GM12878 (cell line): Measurements from ENCODE around the gene MBOAT7. TPM values are rescaled to one million over a fixed set of nuclear protein-coding genes. Genes with fewer than 3 reads are reported as not detected.

ENCODE experiments used
- ASH2L ChIP-seq: fragments of 300-600, 200-600 bp; sonication (generic); IDR thresholded peaks from 2 replicates; pipeline ENCODE4 v1.6.1; 2017; ENCODE audit warnings: low read depth, mild to moderate bottlenecking, borderline replicate concordance
- BHLHE40 ChIP-seq, 2 experiments: fragments of 450-650 bp in 1 of 2; IDR thresholded peaks; 2 replicates each; pipeline ENCODE4 v1.6.1; 2011 to 2017; ENCODE audit warnings: low read depth in 2 of 2, borderline replicate concordance in 1 of 2, improper control_type of control experiment in 1 of 2, low read length in 1 of 2, mild to moderate bottlenecking in 1 of 2
- BMI1 ChIP-seq: fragments of 450-650 bp; IDR thresholded peaks from 2 replicates; pipeline ENCODE4 v1.6.1; 2016; ENCODE audit warnings: mild to moderate bottlenecking, moderate library complexity, borderline replicate concordance
- MTA2 ChIP-seq: fragments of 450-650 bp; IDR thresholded peaks from 2 replicates; pipeline ENCODE4 v1.6.1; 2016; ENCODE audit warnings: low read depth, mild to moderate bottlenecking, moderate library complexity
- NRF1 ChIP-seq: conservative IDR thresholded peaks from 2 replicates; pipeline ENCODE4 v1.6.1; 2011; ENCODE audit warnings: mild to moderate bottlenecking, low read depth, low read length, improper control_type of control experiment
- PAX5 ChIP-seq: IDR thresholded peaks from 2 replicates; pipeline ENCODE4 v1.6.1; 2011; ENCODE audit warnings: low read depth, low read length, borderline replicate concordance
- PKNOX1 ChIP-seq: fragments of 450-650 bp; IDR thresholded peaks from 2 replicates; pipeline ENCODE4 v1.6.1; 2016; ENCODE audit warnings: mild to moderate bottlenecking
- POLR2A ChIP-seq: IDR thresholded peaks from 2 replicates; pipeline ENCODE4 v1.6.1; 2011; ENCODE audit warnings: low read depth, mild to moderate bottlenecking, low read length
- POLR2AphosphoS2 ChIP-seq: IDR thresholded peaks from 2 replicates; pipeline ENCODE4 v1.6.1; 2011; ENCODE audit warnings: low read depth, mild to moderate bottlenecking, low read length, improper control_type of control experiment, moderate library complexity
- RFX5 ChIP-seq: IDR thresholded peaks from 2 replicates; pipeline ENCODE4 v1.6.1; 2011; ENCODE audit warnings: low read depth, low read length, improper control_type of control experiment
- SIN3A ChIP-seq: IDR thresholded peaks from 2 replicates; pipeline ENCODE4 v1.6.1; 2012; ENCODE audit warnings: low read depth, low read length, improper control_type of control experiment
- SP1 ChIP-seq: IDR thresholded peaks from one replicate; pipeline ENCODE4 v1.6.1; 2011; ENCODE audit warnings: low read depth, low read length
- SPI1 ChIP-seq: IDR thresholded peaks from 2 replicates; pipeline ENCODE4 v1.6.1; 2011; ENCODE audit warnings: low read depth, mild to moderate bottlenecking, low read length, moderate library complexity, borderline replicate concordance; ENCODE audit not compliant: insufficient read depth
- TCF3 ChIP-seq: IDR thresholded peaks from 2 replicates; pipeline ENCODE4 v1.6.1; 2012; ENCODE audit warnings: low read depth, mild to moderate bottlenecking, low read length, borderline replicate concordance; ENCODE audit not compliant: insufficient read depth
- ZNF207 ChIP-seq: fragments of 450-650 bp; IDR thresholded peaks from 2 replicates; pipeline ENCODE4 v1.6.1; 2014; ENCODE audit warnings: antibody characterized with exemption, mild to moderate bottlenecking, borderline replicate concordance
- ZNF622 ChIP-seq: fragments of 450-650 bp; IDR thresholded peaks from 2 replicates; pipeline ENCODE4 v1.6.1; 2017; ENCODE audit warnings: mild to moderate bottlenecking, inconsistent platforms
- polyA plus RNA-seq, 11 experiments: library from polyadenylated mRNA; depleted of rRNA in 4 of 11; unstranded in 6 of 11; stranded (reverse) in 5 of 11; fragments of >200 nt; fragmentation: Nextera tagmentation in 4 of 11; fragmentation: Illumina TruSeq in 1 of 11; extraction: Ambion mirVana in 4 of 11; extraction: Trizol in 1 of 11; gene quantifications; 1 replicate in 1 of 11; 2 replicates in 10 of 11; pipeline versions ENCODE4 v1.2.1 to v1.2.3, GENCODE V29; 2011 to 2016; ENCODE audit warnings: inconsistent platforms in 2 of 11, missing spikeins in 2 of 11, low read depth in 1 of 11
- total RNA-seq, 4 experiments: library from RNA; depleted of rRNA in 3 of 4; stranded (reverse); fragments of >200 nt in 3 of 4; fragmentation: Illumina TruSeq in 1 of 4; extraction: Trizol in 1 of 4; gene quantifications; 2 replicates each; pipeline versions ENCODE4 v1.2.1 to v1.2.3, GENCODE V29; 2013 to 2021
- TF ChIP-seq, protein P1 (sequence below): fragments of 450-650 bp; IDR thresholded peaks from 2 replicates; pipeline ENCODE4 v1.6.1; 2017; ENCODE audit warnings: mild to moderate bottlenecking, moderate library complexity
- TF ChIP-seq, protein P2 (sequence below): fragments of 150-350 bp; IDR thresholded peaks from 2 replicates; pipeline ENCODE4 v1.6.1; 2014; ENCODE audit warnings: mild to moderate bottlenecking, low read depth, low read length
- TF ChIP-seq, protein P3 (sequence below): fragments of 450-650 bp; IDR thresholded peaks from 2 replicates; pipeline ENCODE4 v1.6.1; 2018; ENCODE audit warnings: borderline replicate concordance, mild to moderate bottlenecking; ENCODE audit not compliant: partially characterized antibody

The MBOAT7 gene
- total and polyA plus RNA-seq, 10 of the 15 experiments (the other 5 are each of a cell fraction or from before 2014, with no cell fraction given): 0.69 to 44.5 (median 21.7) TPM

DNA sequence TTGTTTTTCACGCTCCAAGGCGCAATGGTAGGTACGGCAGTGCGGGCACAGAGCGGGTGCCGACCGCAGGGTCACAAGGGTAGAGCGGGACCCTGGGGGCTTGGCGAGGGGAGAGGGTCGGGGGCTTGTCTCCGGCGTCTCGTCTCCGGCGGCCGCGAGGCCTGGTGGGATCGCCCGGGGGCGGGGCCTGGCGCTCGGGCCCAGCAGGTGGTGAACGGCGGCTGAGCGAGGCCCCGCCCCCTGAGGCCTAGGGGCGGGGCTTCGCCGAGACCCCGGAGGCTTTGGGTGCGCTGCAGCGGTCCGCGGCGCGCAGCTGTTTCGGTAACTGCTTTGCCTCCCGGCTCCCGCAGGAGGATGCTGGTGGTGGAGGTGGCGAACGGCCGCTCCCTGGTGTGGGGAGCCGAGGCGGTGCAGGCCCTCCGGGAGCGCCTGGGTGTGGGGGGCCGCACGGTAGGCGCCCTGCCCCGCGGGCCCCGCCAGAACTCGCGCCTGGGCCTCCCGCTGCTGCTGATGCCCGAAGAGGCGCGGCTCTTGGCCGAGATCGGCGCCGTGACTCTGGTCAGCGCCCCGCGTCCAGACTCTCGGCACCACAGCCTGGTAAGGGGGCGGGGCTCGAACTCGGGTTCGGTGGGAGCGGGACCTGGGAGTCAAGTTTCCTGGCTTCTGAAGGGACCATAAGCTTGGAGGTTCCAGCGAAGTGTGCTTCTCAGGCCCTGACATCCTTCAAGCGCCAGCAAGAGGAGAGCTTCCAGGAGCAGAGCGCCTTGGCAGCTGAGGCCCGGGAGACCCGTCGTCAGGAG, 1.8 kb upstream of the MBOAT7 start, which contains the start of gene TSEN34 (continued):
- TF ChIP-seq SPI1: no peak
- peak; percentile 75; the same call in 1 of the 2 replicates for TF ChIP-seq TCF3
- no peak for TF ChIP-seq RFX5
- TF ChIP-seq PAX5: peak; percentile 66; the same call in 1 of the 2 replicates
- TF ChIP-seq POLR2AphosphoS2: no peak
- TF ChIP-seq, protein P1, sequence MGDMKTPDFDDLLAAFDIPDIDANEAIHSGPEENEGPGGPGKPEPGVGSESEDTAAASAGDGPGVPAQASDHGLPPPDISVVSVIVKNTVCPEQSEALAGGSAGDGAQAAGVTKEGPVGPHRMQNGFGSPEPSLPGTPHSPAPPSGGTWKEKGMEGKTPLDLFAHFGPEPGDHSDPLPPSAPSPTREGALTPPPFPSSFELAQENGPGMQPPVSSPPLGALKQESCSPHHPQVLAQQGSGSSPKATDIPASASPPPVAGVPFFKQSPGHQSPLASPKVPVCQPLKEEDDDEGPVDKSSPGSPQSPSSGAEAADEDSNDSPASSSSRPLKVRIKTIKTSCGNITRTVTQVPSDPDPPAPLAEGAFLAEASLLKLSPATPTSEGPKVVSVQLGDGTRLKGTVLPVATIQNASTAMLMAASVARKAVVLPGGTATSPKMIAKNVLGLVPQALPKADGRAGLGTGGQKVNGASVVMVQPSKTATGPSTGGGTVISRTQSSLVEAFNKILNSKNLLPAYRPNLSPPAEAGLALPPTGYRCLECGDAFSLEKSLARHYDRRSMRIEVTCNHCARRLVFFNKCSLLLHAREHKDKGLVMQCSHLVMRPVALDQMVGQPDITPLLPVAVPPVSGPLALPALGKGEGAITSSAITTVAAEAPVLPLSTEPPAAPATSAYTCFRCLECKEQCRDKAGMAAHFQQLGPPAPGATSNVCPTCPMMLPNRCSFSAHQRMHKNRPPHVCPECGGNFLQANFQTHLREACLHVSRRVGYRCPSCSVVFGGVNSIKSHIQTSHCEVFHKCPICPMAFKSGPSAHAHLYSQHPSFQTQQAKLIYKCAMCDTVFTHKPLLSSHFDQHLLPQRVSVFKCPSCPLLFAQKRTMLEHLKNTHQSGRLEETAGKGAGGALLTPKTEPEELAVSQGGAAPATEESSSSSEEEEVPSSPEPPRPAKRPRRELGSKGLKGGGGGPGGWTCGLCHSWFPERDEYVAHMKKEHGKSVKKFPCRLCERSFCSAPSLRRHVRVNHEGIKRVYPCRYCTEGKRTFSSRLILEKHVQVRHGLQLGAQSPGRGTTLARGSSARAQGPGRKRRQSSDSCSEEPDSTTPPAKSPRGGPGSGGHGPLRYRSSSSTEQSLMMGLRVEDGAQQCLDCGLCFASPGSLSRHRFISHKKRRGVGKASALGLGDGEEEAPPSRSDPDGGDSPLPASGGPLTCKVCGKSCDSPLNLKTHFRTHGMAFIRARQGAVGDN: no peak; the same call in 1 of the 2 replicates
- TF ChIP-seq ASH2L: peak; percentile 72; the same call in 1 of the 2 replicates
- TF ChIP-seq PKNOX1: no peak; the same call in 1 of the 2 replicates
- TF ChIP-seq BMI1: no peak
- peak in 1 of 2 experiments; percentile 69; a peak in 1 of 4 replicates for TF ChIP-seq BHLHE40 (IDR thresholded peaks at IDR 0.05; ENCODE audit: borderline replicate concordance in 1 of 2, low read depth in 2 of 2, low read length in 1 of 2)
- TF ChIP-seq POLR2A: peak; percentile 88
- peak; percentile 41 for TF ChIP-seq SP1
- no peak for TF ChIP-seq ZNF622
- no peak for TF ChIP-seq MTA2
- 0 out of 2 replicates have a peak, but pooled peaks have one; percentile 31 for TF ChIP-seq NRF1
- TF ChIP-seq, protein P2, sequence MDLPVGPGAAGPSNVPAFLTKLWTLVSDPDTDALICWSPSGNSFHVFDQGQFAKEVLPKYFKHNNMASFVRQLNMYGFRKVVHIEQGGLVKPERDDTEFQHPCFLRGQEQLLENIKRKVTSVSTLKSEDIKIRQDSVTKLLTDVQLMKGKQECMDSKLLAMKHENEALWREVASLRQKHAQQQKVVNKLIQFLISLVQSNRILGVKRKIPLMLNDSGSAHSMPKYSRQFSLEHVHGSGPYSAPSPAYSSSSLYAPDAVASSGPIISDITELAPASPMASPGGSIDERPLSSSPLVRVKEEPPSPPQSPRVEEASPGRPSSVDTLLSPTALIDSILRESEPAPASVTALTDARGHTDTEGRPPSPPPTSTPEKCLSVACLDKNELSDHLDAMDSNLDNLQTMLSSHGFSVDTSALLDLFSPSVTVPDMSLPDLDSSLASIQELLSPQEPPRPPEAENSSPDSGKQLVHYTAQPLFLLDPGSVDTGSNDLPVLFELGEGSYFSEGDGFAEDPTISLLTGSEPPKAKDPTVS: no peak
- peak; percentile 78 for TF ChIP-seq ZNF207
- TF ChIP-seq, protein P3, sequence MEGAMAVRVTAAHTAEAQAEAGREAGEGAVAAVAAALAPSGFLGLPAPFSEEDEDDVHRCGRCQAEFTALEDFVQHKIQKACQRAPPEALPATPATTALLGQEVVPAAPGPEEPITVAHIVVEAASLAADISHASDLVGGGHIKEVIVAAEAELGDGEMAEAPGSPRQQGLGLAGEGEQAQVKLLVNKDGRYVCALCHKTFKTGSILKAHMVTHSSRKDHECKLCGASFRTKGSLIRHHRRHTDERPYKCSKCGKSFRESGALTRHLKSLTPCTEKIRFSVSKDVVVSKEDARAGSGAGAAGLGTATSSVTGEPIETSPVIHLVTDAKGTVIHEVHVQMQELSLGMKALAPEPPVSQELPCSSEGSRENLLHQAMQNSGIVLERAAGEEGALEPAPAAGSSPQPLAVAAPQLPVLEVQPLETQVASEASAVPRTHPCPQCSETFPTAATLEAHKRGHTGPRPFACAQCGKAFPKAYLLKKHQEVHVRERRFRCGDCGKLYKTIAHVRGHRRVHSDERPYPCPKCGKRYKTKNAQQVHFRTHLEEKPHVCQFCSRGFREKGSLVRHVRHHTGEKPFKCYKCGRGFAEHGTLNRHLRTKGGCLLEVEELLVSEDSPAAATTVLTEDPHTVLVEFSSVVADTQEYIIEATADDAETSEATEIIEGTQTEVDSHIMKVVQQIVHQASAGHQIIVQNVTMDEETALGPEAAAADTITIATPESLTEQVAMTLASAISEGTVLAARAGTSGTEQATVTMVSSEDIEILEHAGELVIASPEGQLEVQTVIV: no peak
- TF ChIP-seq SIN3A: no peak; the same call in 1 of the 2 replicates
